ENCODE results near the gene LCN12. TPM values are rescaled to one million over a fixed set of nuclear protein-coding genes. Genes with fewer than 3 reads are reported as not detected.

LCN12 gene
- total RNA-seq, 1 donor from 2014 or later = 1.2 TPM

GRCh38 chr9:136946228-136947027 lies 5.6 kb upstream of the LCN12 start:
- no peak overlapping the region for H3K4me3 ChIP-seq (ENCODE audit: low read depth, low read length)
- DNase-seq (ENCODE audit: low read depth) = no peak
- TF ChIP-seq CTCF (conservative IDR thresholded peaks at IDR 0.05; ENCODE audit: low read depth, low read length) = no peak

- TF ChIP-seq CTCF (conservative IDR thresholded peaks at IDR 0.05; ENCODE audit: low read depth, low read length) = no peak
- no peak for DNase-seq (ENCODE audit: low read depth)
- H3K4me3 ChIP-seq (ENCODE audit: low read depth, low read length) = no peak overlapping the region
These were observed 4.8 kb upstream of the LCN12 start for GRCh38 chr9:136947028-136947891.

GRCh38 chr9:136947955-136948510 lies 4.0 kb upstream of the LCN12 start:
- DNase-seq (ENCODE audit: low read depth) = no peak
- no peak overlapping the region for H3K4me3 ChIP-seq (ENCODE audit: low read depth, low read length)
- peak; percentile 58 for TF ChIP-seq CTCF (conservative IDR thresholded peaks at IDR 0.05; ENCODE audit: low read depth, low read length)

- H3K4me3 ChIP-seq (ENCODE audit: low read depth, low read length) = peak overlapping the region; percentile 77
- no peak for TF ChIP-seq CTCF (conservative IDR thresholded peaks at IDR 0.05; ENCODE audit: low read depth, low read length)
- DNase-seq (ENCODE audit: low read depth) = no peak
These were observed 2.7 kb upstream of the LCN12 start for GRCh38 chr9:136949239-136949816.

GRCh38 chr9:136949817-136950655 lies 2.0 kb upstream of the LCN12 start:
- no peak for DNase-seq (ENCODE audit: low read depth)
- TF ChIP-seq CTCF (conservative IDR thresholded peaks at IDR 0.05; ENCODE audit: low read depth, low read length) = no peak
- peak overlapping the region; percentile 77 for H3K4me3 ChIP-seq (ENCODE audit: low read depth, low read length)

GRCh38 chr9:136950656-136951276 lies 1.3 kb upstream of the LCN12 start:
- no peak for DNase-seq (ENCODE audit: low read depth)
- peak overlapping the region; percentile 77 for H3K4me3 ChIP-seq (ENCODE audit: low read depth, low read length)
- no peak for TF ChIP-seq CTCF (conservative IDR thresholded peaks at IDR 0.05; ENCODE audit: low read depth, low read length)

Measured in epithelial cell of proximal tubule (primary cell).